Lower leg skin (tissue), 4 donors: ENCODE measurements around the gene CDRT15L2. TPM values are rescaled to one million over a fixed set of nuclear protein-coding genes. Genes with fewer than 3 reads are reported as not detected.
"Not testable (repeated sequence)": the region's sequence is repeated elsewhere in the genome, so short reads cannot be mapped to it uniquely, and the experiment has no call there.

Source experiments
- DNase-seq, 2 donors: peaks; one replicate each; pipeline ENCODE4 v3.0.0-alpha.2; 2019; ENCODE audit warnings: low spot score in 2 of 2
- H3K4me3 ChIP-seq: fragments of 200-600 bp; sonication (generic); 2 replicates; pipeline ENCODE4 v1.5.1; 2017; ENCODE audit warnings: mild to moderate bottlenecking, low read depth; ENCODE audit not compliant: poor library complexity, severe bottlenecking
- POLR2A ChIP-seq, 2 donors: fragments of 450-650 bp; IDR thresholded peaks; one replicate each; pipeline ENCODE4 v1.6.1; 2016 to 2017; ENCODE audit warnings: antibody characterized with exemption in 2 of 2, mild to moderate bottlenecking in 1 of 2, moderate library complexity in 1 of 2
- WGBS, 2 donors: methylation state at CpG; one replicate each; pipeline ENCODE4 v1.1.5; 2018; 5-methylcytosine and 5-hydroxymethylcytosine counted together
- intact Hi-C: fragments of 100-400 bp; cut with DNase I; formaldehyde crosslinking; loops from one replicate; pipeline ENCODE4 v1.15.0; 2023; ENCODE audit warnings: low total_unique reads
- total RNA-seq, 4 donors: library from RNA; depleted of rRNA; stranded (reverse); fragments of >200 nt; gene quantifications; one replicate each; pipeline ENCODE4 v1.1.0, GENCODE V29; 2016
- TF ChIP-seq, protein P1 (sequence below), 3 donors: fragments of 450-650 bp; IDR thresholded peaks; one replicate each; pipeline ENCODE4 v1.5.1; 2016; ENCODE audit warnings: antibody characterized with exemption in 3 of 3, mild to moderate bottlenecking in 3 of 3, moderate library complexity in 2 of 3

Gene CDRT15L2
- total RNA-seq, 4 donors from 2014 or later: not detected

GRCh38 chr17:20605568-20605967 lies 26.0 kb downstream of the CDRT15L2 start:
- intact Hi-C loops, DNase-seq: not testable (repeated sequence)
- WGBS, 2 donors: 88 to 100% methylated on average over 1 of the region's 1 CpG

GRCh38 chr17:20609490-20609889 lies 30.0 kb downstream of the CDRT15L2 start:
- DNase-seq, intact Hi-C loops, H3K4me3 ChIP-seq: not testable (repeated sequence)
- WGBS, 2 donors: 82% methylated on average over 3 of the region's 3 CpGs; no CpG with 5 or more reads in 1 of the 2 donors

More at GRCh38 chr17:20605568-20605967, 26.0 kb downstream of the CDRT15L2 start:
- not testable (repeated sequence) for H3K4me3 ChIP-seq

DNA sequence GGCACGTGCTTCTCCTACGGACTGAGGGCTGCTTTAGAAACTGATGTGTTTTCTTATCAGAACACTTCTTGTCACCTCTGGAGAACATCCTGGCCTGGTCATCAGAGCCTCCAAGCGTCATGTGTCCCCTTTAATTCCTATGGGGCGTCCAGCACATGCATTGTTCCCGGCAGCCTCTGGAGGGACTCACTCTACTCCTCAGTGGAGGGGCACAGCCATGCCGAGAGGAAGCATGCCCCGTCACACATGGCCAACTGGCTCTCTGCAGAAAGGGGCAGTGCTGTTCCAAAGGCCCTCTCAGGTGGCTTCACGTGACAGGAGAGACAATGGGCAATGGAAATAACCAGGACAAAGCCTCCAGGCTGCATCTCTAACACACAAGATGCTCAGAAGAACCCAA lies 31.8 kb downstream of the CDRT15L2 start:
- TF ChIP-seq, protein P1, sequence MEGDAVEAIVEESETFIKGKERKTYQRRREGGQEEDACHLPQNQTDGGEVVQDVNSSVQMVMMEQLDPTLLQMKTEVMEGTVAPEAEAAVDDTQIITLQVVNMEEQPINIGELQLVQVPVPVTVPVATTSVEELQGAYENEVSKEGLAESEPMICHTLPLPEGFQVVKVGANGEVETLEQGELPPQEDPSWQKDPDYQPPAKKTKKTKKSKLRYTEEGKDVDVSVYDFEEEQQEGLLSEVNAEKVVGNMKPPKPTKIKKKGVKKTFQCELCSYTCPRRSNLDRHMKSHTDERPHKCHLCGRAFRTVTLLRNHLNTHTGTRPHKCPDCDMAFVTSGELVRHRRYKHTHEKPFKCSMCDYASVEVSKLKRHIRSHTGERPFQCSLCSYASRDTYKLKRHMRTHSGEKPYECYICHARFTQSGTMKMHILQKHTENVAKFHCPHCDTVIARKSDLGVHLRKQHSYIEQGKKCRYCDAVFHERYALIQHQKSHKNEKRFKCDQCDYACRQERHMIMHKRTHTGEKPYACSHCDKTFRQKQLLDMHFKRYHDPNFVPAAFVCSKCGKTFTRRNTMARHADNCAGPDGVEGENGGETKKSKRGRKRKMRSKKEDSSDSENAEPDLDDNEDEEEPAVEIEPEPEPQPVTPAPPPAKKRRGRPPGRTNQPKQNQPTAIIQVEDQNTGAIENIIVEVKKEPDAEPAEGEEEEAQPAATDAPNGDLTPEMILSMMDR (IDR thresholded peaks at IDR 0.05): no peak
- no peak for TF ChIP-seq POLR2A (IDR thresholded peaks at IDR 0.05)
- H3K4me3 ChIP-seq: no peak overlapping the region
- WGBS, 2 donors: 69 to 79% methylated on average over 7 to 8 of the region's 8 CpGs
- no peak for DNase-seq
- intact Hi-C loops: no loop called here

GRCh38 chr17:20612635-20613034 lies 33.1 kb downstream of the CDRT15L2 start:
- no peak for TF ChIP-seq POLR2A (IDR thresholded peaks at IDR 0.05)
- TF ChIP-seq, protein P1 (IDR thresholded peaks at IDR 0.05): no peak
- no peak overlapping the region for H3K4me3 ChIP-seq
- no peak for DNase-seq
- WGBS, 2 donors: 90 to 96% methylated on average over 13 to 15 of the region's 16 CpGs
- intact Hi-C loops: no loop called here

DNA sequence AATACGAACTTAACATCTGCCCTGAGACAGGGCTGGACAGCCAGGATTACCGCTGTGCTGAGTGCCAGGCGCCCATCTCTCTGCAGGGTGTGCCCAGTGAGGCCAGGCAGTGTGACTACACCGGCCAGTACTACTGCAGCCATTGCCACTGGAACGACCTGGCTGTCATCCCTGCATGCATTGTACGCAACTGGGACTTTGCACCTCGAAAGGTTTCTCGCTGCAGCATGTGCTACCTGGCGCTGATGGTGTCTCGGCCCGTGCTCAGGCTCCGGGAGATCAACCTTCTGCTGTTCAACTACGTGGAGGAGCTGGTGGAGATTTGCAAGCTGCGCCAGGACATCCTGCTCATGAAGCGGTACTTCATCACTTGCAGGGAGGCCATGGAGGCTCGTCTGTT lies 33.7 kb downstream of the CDRT15L2 start:
- intact Hi-C loops: no loop called here
- no peak for TF ChIP-seq POLR2A (IDR thresholded peaks at IDR 0.05)
- TF ChIP-seq, protein P1 (IDR thresholded peaks at IDR 0.05): no peak
- WGBS, 2 donors: 76 to 88% methylated on average over 8 to 16 of the region's 16 CpGs
- no peak for DNase-seq
- no peak overlapping the region for H3K4me3 ChIP-seq

GRCh38 chr17:20613905-20614304 lies 34.4 kb downstream of the CDRT15L2 start:
- H3K4me3 ChIP-seq: no peak overlapping the region
- intact Hi-C loops: no loop called here
- TF ChIP-seq POLR2A (IDR thresholded peaks at IDR 0.05): no peak
- TF ChIP-seq, protein P1 (IDR thresholded peaks at IDR 0.05): no peak
- no peak for DNase-seq
- 92 to 94% methylated on average over 7 to 13 of the region's 13 CpGs for WGBS, 2 donors

- WGBS, 2 donors: 78 to 85% methylated on average over 3 of the region's 3 CpGs
- intact Hi-C loops, H3K4me3 ChIP-seq, DNase-seq: not testable (repeated sequence)
Measured at GRCh38 chr17:20615461-20615860, 35.9 kb downstream of the CDRT15L2 start.

Other genes starting within 250 kb of the CDRT15L2 start
- gene LGALS9B, start 112.2 kb upstream of the CDRT15L2 start, total RNA-seq: under 1 TPM in 1 of 4 donors, not detected in 3; 0.13 TPM